GM13976 (cell line): ENCODE results near the gene IREB2.
"Not testable (repeated sequence)": the region's sequence is repeated elsewhere in the genome, so short reads cannot be mapped to it uniquely, and the experiment has no call there.

ENCODE experiments used
- DNase-seq: peaks from one replicate; pipeline ENCODE4 v3.0.0; 2012; ENCODE audit warnings: low spot score
- in situ Hi-C: fragments of 300-500 bp; cut with MboI; formaldehyde crosslinking; loops from one replicate; pipeline ENCODE4 v1.12.0; 2022; ENCODE audit warnings: low sequenced_read_pairs, mixed read lengths, inconsistent platforms; ENCODE audit not compliant: unreplicated experiment
- TF ChIP-seq, protein P1 (sequence below): IDR thresholded peaks from 2 replicates; pipeline ENCODE4 v1.5.1; 2012; ENCODE audit warnings: borderline replicate concordance, mild to moderate bottlenecking; ENCODE audit not compliant: insufficient read depth; ENCODE audit errors: extremely low read depth, missing control alignments, control extremely low read depth

Gene IREB2

DNA sequence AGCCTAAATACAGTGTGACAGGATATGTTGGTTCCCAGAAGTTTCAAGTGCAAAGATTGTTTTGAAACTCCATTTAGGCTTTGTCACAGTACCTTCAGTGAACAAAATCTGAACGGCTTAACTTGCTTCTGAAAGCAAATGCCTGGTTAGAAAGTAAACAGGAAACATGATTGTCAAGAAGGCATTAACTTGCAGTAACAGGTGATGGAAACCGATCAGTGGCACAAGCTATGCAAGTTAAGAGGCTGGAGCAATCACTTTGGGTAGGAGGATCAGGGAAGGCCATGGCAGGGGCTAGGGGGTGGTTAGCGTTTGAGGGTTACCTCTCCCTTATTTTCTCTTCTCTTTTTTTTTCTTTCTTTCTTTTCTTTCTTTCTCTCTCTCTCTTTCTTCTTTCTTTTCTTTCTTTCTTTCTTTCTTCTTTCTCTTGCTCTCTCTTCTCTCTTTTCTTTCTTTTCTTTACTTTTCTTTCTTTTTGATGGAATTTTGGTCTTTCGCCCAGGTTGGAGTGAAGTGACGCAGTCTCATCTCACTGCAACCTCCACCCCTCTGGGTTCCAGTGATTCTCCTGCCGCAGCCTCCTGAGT is 71.8 kb downstream of the IREB2 start:
- no peak for DNase-seq
- TF ChIP-seq, protein P1, sequence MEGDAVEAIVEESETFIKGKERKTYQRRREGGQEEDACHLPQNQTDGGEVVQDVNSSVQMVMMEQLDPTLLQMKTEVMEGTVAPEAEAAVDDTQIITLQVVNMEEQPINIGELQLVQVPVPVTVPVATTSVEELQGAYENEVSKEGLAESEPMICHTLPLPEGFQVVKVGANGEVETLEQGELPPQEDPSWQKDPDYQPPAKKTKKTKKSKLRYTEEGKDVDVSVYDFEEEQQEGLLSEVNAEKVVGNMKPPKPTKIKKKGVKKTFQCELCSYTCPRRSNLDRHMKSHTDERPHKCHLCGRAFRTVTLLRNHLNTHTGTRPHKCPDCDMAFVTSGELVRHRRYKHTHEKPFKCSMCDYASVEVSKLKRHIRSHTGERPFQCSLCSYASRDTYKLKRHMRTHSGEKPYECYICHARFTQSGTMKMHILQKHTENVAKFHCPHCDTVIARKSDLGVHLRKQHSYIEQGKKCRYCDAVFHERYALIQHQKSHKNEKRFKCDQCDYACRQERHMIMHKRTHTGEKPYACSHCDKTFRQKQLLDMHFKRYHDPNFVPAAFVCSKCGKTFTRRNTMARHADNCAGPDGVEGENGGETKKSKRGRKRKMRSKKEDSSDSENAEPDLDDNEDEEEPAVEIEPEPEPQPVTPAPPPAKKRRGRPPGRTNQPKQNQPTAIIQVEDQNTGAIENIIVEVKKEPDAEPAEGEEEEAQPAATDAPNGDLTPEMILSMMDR = no peak
- in situ Hi-C loops = no loop called here

DNA sequence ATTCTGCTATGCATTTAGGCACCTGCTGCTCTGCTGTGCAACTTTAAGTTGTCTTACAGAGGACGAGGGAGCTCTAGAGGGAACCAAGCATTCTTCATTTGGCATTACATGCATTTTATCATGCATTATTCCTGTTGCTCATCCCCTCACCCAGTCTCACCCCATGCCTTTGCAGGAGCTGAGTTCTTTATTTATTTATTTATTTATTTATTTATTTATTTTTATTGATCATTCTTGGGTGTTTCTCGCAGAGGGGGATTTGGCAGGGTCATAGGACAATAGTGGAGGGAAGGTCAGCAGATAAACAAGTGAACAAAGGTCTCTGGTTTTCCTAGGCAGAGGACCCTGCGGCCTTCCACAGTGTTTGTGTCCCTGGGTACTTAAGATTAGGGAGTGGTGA is 82.0 kb downstream of the IREB2 start:
- in situ Hi-C loops, DNase-seq: not testable (repeated sequence)

DNA sequence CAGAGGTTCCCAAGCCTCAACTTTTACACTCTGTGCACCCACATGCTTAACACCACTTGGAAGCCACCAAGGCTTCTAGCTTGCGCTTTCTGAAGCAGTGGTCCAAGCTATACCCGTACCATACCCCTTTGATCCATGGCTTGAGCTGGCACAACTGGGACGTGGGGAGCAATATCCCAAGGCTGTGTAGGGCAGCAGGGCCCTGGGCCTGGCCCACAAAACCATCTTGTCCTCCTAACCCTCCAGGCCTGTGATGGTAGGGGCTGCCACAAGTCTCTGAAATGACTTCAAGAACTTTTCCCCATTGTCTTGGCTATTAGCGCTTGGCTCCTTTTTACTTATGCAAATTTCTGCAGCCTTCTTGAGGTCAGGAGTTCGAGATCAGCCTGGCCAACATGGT is 86.2 kb downstream of the IREB2 start:
- TF ChIP-seq, protein P1 = no peak
- no peak for DNase-seq
- in situ Hi-C loops = no loop called here

DNA sequence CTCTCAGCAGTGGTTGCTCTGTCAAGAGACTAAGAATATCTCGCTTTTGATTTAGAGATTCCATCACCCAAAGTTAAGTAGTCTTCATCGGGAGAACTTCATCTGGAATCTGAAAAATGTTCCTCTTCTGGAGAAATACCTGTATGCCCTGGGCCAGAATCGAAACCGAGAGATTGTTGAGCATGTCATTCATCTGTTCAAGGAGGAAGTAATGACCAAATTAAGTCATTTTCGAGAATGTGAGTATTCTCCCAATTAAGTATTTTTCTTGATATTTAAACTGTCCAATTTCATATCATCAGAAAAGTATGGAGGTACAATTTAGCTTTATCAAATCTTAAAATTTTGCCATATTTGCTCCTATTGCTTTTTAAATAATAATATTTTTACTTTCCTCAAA is 89.3 kb downstream of the IREB2 start:
- TF ChIP-seq, protein P1 = no peak
- in situ Hi-C loops = no loop called here
- DNase-seq = no peak

DNA sequence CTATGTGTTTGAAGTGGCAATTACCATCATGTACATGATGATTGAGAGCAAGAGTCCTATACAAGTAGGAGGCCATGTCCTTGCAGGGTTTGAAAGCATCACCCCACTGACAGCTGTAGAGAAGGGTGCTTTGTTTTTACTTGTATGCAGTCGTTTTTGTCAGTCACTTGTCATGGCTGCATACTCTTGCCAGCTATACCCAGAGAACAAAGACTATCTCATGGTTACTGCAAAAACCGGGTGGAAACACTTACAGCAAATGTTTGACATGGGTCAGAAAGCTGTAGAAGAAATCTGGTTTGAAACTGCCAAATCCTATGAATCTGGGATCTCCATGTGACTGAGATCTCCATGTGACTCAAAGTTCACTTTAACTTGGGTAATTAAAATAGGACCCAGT is 95.3 kb downstream of the IREB2 start:
- in situ Hi-C loops = no loop called here
- TF ChIP-seq, protein P1 = no peak
- DNase-seq = no peak

DNA sequence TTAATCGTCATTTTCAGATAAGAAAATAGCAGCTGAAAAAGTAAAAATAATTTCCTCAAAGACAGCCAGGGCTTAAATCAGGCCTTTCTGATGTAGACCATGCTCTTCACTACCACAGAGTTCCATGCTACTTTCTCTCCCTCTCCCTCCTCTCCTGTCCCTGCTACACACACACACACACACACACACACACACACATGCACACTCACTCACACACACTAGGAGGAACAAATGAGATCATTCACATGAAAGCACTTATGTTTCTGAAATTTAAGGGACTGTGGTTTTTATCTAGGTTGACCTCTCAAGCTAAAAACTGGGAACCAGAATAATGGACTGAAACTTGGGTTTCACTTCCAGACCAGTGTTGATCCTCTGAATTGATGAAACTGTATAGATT is 98.1 kb downstream of the IREB2 start:
- TF ChIP-seq, protein P1 = no peak
- in situ Hi-C loops = no loop called here
- no peak for DNase-seq

DNA sequence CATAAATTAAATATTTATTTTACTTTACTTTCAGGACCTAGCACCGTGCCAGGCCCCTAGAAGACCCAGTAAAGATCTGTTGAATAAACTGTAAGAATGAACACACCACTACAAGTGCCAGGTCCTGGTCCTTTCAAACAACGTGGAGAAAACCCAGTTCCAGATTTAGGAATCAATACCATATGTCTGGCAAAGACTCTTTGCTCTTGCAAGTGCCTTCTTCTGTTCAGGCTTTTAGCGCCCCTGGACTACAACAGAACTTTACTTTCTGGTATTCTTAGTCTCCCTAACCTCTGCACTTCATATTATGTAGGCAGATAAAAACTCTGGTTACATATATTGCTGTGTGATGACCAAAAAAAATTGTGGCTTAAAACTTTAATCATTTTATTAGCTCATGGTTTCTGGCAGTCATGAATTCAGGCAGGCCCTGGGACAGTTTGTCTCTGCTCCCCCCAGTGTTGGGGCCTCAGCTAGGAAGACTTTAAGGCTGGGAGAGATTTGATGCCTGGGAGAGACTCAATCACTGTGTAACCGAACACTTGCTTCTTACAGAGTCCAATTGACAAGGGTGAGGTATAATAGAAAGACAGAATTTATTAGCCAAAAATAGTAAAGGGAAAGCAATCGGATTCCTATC is 99.4 kb downstream of the IREB2 start:
- DNase-seq = no peak
- TF ChIP-seq, protein P1 = no peak
- in situ Hi-C loops = no loop called here
